Endometrial microvascular endothelial cells (primary cell): ENCODE measurements around the gene LRRC4. TPM values are rescaled to one million over a fixed set of nuclear protein-coding genes. Genes with fewer than 3 reads are reported as not detected.

Experiments
- in situ Hi-C: cut with HindIII; loops from 2 replicates; pipeline ENCODE4 v1.10.0; 2017; ENCODE audit warnings: low sequenced_read_pairs, low pct_unique_long_range_greater_than_20kb; ENCODE audit errors: inconsistent ontology term
- total RNA-seq: library from RNA; depleted of rRNA; stranded (reverse); fragments of >200 nt; gene quantifications from one replicate; pipeline ENCODE4 v1.2.3, GENCODE V29; 2015; ENCODE audit errors: inconsistent ontology term

The LRRC4 gene
- total RNA-seq, 1 donor from 2014 or later = 0.19 TPM

- in situ Hi-C loops = no loop called here
Measured at GRCh38 chr7:128034825-128035224, 3.6 kb upstream of the LRRC4 start.

GRCh38 chr7:128033246-128033645 is 2.0 kb upstream of the LRRC4 start:
- in situ Hi-C loops = no loop called here

GRCh38 chr7:128032605-128033235 is 1.5 kb upstream of the LRRC4 start:
- in situ Hi-C loops = no loop called here

- in situ Hi-C loops = no loop called here
Measured at GRCh38 chr7:128031901-128032604, 816 bp upstream of the LRRC4 start.

- in situ Hi-C loops = no loop called here
Measured at GRCh38 chr7:128030263-128030653, 979 bp downstream of the LRRC4 start.

- in situ Hi-C loops = no loop called here
Measured at GRCh38 chr7:128029405-128029995, 1.7 kb downstream of the LRRC4 start.

GRCh38 chr7:128027485-128027980 is 3.7 kb downstream of the LRRC4 start:
- in situ Hi-C loops = no loop called here

GRCh38 chr7:128026551-128026950 is 4.7 kb downstream of the LRRC4 start:
- in situ Hi-C loops = no loop called here

- in situ Hi-C loops = no loop called here
Measured at GRCh38 chr7:128025819-128026218, 5.4 kb downstream of the LRRC4 start.

- in situ Hi-C loops = no loop called here
Measured at GRCh38 chr7:128025380-128025779, 5.9 kb downstream of the LRRC4 start.

GRCh38 chr7:128024151-128024550 is 7.1 kb downstream of the LRRC4 start:
- in situ Hi-C loops = no loop called here

- in situ Hi-C loops = no loop called here
Measured at GRCh38 chr7:128022631-128023532, 8.4 kb downstream of the LRRC4 start.

GRCh38 chr7:128021366-128021765 is 9.9 kb downstream of the LRRC4 start:
- in situ Hi-C loops = no loop called here

GRCh38 chr7:128020159-128020558 is 11.1 kb downstream of the LRRC4 start:
- in situ Hi-C loops = no loop called here

GRCh38 chr7:128019288-128019687 is 11.9 kb downstream of the LRRC4 start:
- in situ Hi-C loops = no loop called here

- in situ Hi-C loops = no loop called here
Measured at GRCh38 chr7:128017862-128018845, 13.1 kb downstream of the LRRC4 start.

- in situ Hi-C loops = no loop called here
Measured at GRCh38 chr7:128017460-128017859, 13.8 kb downstream of the LRRC4 start.

- in situ Hi-C loops = no loop called here
Measured at GRCh38 chr7:128014811-128015210, 16.4 kb downstream of the LRRC4 start.
